ENCODE results near the gene DSCAML1.

The DSCAML1 gene

DNA sequence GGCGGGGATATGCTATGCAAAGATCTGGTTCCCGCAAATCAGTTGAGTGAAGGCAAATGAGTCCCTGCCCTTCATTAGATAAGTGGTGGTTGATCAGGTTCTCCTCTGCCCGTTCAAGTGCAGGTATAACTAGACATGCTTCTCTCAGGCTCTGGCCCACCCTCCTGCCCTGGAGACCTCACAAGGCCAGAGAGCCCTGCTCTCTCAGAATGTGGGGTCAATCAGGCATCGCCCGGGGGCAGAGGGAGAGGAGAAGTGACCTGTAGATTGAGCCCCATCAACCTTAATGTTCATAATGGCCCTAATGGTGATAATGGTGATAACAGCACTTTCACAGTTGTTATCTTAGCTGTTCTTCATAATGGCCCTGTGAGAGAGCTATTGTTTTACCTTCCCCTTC, 224.3 kb downstream of the DSCAML1 start:
- no peak for DNase-seq

DNA sequence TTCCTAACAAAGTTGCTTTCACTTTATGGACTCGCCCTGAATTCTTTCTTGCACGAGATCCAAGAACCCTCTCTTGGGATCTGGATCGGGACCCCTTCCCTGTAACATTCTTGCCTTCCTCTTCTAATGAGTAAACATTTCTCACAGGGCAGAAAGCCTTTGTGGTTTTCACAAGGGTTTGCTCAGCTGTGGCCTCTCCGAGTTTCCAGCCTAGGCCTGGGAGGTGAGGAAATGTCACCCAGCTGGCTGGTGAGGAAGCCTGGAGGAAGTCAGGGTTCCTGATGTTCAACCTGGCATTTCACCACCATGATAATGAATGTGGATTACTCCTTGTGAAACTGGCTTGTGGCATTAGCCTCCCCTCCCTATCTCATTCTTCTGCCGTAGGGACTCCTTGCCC, 224.9 kb downstream of the DSCAML1 start:
- DNase-seq = no peak

DNA sequence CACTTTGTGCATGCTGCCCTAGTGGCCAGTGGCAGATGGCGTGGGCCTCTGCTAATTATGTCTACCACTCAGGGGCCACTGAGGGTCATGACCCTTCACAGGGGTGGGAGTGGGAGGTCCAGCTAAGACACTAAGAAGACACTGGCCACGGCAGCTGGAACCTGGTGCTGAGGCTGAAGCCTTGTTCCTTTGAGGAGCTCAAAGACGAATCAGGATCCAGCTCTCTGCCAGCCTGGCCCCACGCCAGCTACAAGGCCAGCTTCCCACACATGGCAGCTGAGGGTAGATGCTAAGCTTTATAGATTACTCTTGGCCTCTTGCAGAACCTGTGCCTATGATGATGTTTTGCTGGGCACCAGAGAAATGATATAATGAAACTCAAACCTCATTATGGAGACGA, 226.3 kb downstream of the DSCAML1 start:
- no peak for DNase-seq

DNA sequence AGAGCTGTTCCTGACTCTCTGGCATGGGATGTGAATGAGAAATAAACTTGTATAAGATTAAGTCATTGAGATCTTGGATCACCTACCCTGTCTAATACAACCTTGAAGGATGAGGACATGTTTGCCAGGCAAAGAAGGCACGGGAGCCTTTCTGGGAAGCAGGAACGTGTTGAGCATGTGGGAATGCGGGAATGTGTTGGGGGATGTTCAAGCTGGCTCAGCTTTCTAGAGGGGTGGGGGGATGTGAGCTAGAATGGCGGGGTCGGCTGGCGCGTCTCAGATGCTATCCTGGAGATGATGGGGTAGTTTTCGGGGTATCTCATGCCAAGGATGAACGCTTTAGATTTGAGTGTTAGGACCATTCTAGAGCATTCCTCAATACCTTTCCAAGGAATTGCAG, 227.1 kb downstream of the DSCAML1 start:
- no peak for DNase-seq

DNA sequence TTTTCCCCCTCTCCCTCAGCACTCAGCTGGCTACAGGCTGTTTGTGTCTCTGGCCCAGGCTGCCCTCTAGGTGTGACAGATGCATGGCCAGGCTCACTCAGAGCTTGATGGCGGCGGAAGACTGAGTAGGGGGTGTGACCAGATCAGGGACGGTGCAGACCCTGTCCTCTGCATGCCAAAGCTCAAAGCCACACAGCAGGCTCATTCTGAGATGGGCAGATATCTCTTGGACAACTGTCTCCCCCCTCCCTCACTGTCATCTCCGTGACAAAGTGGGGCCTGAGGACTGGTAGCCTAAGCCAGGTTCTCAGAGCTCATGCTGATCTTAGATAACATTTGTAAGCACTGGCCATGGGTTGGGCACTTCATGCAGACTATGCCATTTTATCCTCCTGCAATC, 231.3 kb downstream of the DSCAML1 start:
- DNase-seq = no peak

DNA sequence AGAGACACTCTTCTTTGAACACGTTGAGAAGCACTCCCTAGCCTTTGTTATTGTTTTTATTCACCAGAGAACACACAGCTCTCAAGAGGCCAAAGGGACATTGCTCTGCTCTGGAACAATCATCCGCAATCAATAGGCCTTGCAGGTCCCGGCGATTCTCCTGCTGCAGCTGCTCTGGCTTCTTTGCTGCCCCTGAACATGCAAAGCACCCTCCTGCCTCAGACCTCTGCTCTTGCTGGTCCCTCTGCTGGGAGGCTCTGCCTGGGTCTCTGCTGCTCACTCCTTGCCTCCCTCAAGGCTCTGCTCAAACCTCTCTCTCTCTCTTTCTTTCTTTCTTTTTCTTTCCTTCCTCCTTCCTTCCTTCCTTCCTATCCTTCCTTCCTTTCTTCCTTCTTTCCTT, 232.7 kb downstream of the DSCAML1 start:
- no peak for DNase-seq

DNA sequence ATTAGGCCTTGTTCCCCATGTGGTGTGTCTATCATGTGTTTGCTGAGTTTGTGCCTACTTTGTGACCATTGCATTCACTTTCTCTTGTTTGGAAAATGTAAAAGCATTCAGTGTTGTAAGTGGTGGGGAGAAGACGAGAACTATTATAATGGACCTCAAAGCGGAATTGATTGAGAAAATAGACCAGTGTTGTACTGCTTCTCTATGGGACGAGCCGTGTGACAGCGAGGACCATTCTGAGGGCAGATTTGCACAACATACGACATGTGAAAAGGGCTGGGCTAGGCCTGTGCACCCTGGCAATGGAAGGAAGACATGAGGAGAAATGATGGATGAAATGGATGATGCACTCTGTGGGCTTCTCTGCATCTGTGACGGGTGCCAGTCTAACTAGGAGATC, 233.5 kb downstream of the DSCAML1 start:
- DNase-seq = no peak

DNA sequence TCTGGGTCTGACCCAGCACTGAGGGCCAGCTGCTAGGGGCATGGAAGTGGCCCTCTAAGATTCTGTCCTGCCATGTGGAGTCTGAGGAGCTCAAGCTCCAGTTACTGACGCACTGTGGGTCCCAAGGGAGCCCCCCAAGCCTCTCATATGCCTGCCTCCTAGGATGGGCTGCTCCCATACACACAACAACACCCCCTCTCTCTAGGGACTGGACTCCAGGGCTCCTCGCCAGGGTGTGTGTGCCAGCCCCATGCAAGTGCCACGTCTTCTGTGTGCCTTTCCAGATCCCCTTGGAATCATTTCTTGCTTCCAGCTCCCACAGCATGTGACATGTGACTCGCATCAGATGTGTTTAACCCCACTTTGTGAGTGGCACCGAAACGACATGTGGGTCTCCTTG, 234.9 kb downstream of the DSCAML1 start:
- DNase-seq = no peak

DNA sequence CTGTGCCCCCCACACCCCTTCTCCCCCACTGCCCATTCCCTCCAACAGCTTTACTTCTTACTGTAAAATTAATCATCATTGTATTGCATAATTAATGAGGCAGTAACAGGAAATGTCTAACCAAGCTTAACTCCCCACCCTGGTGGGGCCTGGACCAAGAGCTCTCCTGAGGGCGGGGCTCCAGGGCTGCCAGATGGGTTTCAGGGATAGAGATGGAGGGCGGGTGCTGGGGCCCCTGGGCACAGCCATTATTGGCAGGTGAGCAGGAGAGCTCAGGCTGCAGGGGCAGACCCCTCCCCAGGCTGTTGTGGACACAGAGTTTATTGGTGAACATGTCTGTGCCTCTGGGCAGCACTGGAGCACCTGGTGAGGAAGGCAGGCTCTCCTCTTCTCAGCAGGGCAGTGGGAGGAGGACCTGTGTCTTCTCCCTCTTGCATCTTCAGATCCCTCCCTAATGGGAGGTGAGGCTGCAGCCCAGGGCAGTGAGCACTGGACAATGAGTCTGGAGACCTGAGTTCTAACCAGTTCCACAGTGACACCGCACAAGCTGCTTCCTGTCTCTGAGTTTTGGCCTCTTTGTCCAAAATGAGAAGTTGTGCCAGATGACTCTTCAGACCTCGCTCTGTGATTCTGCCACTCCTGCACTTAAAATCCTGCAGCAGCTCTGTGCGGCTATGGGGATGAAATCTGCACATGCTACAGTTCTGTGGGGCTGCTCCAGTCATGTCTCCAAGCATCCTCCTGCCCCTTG, 236.1 kb downstream of the DSCAML1 start:
- DNase-seq = no peak

DNA sequence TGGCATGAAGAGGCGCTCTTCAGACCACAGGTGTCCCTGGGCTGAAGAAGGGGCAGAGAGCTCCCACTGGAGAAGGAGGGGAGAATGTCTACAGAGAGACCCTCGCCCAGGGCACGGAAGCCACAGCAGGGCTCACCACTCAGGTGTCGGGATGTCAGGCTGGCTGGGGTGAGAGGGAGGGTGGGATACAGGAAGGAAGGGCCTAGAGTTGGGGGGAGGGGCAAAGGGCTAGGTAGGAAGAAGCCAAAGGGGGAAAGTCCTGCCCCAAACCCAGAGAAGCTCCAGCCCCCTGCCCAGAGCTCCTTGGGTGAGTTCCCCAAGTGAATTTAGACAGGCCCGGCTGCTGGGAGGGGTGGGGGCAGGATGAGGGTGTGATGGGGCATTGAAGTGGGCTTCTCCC, 237.3 kb downstream of the DSCAML1 start:
- DNase-seq = no peak

DNA sequence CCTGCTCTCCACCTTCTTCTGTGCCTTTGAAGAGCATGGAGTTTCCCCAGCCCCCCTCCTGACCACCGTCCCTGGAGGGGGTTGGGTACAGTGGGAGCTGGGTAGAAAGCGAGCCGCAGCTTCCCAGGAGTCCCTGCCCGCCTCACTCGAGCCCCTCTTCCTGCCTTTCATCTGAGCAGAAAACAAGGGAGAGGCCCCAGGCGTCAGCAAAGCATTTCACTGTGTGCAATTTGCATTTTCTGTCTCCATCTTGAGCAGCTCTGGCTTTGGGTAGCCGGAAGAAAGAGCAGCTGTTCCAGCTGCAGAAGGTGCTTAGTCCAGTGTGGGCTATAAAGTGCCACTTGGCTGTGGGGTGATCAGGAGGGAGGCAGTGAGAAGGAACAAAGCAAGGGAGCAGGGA, 239.7 kb downstream of the DSCAML1 start:
- DNase-seq = no peak

DNA sequence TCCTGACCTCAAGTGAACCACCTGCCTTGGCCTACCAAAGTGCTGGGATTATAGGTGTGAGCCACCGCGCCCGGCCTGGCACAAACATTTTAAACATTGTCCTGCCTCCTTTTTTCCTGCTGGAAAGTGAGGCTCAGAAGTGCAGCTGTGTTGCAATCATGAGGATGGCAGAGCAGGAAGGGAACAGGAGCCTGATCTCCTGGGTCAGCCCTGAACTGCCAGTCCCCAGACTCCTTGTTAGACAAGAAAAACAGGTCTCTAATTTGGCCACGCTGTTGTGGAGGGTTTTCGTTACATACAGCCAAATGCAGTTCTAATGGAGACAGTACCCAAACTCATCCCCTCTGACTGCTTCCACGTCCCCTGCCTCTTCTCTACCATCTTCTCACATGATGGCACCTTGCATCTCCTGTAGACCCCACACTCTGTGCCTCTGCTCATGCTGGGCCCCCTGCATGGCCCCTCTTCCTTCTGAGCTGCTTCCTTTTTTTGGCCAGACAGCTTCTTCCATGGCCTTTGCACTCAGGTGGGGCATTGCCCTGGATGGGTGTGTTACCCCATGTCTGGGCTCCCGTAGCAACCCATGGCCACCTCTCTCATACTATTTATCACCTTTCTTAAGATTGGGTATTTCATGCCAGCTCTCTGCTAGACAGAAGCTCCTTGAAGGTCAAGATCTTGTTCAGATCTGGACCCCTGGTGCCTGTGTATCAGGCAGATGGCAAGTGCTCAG, 242.2 kb downstream of the DSCAML1 start:
- DNase-seq = no peak

DNA sequence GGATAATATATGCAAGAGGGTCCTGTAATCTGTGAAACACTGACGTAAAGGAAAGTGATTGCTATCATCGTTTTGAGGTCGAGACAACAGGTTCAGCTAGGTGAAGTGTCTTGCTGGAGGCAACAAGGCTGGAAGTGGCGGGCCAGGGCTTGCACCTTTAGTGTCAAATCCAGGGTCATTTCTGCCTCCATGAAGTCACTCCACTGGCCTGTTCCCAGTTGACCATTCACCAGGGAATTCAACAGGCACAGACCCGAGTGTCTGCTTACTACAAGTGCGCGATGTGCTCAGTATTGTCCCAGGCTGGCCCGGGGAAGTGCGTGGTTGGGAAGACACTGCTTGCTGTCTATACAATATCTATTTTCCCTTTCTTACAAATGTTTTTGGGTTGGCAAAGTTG, 244.4 kb downstream of the DSCAML1 start:
- DNase-seq = no peak

DNA sequence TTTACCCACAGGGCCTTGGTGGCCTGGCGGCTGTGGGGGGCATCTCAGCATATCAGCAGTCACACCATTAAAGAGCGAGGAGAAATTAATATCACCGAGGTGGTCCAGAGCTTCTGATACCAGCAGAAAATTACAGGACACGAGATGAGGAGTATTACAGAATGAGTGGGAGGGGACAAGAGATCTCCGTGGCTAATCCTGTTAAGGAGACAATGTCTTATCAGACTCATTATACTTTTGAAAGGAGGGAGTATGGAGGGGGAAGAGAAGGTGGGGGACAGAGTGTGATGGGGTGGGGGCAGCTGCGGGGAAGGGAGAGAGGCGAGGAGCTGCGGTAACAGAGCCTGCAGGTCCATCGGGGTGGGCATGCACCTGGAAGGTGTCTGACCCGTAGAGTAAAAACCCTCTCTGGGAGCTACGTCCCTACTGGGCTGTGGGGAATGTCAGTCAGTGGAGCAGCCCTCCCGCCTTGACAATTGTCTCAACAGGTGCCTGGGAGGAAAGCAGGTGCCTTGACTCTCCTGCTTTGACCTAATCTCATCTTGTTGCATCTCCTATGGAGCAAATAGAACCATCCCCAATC, 245.2 kb downstream of the DSCAML1 start:
- DNase-seq = no peak

DNA sequence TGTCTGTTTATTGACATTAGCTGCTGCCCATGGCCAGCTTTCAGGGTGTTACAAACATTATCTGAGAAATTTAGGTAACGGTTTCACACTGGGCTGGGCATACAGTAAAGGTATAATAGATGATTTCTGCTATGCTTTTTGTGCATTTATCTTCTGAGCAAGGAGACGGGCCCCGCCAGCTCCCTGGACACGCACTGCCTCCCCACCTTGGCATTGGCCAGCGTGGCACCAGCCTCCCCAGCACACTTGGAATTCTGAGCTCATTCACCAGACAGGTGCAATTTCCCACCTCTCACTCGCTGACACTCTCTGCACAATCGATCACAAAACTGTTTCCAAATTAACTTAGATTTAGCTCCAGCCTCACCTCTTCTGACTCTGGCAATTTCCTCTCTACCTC, 246.6 kb downstream of the DSCAML1 start:
- no peak for DNase-seq

DNA sequence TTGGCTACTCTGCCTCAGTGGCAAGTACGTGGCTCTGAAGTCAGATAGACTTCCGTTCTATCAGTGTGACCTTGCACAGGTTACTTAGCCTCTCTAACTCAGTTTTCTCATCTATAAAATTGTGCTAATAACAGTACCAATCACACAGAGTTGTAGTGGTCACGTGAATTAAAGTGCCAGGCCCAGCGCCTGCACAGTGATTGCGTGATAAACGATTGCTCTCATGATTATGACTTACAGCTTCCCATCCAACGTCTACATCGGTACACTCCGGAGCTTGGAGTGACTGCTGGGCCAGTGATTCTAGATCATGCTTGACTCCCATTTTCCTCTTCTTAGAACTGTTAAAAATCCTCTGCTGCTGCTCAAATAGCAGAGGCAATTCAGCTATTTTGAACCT, 247.6 kb downstream of the DSCAML1 start:
- no peak for DNase-seq

DNA sequence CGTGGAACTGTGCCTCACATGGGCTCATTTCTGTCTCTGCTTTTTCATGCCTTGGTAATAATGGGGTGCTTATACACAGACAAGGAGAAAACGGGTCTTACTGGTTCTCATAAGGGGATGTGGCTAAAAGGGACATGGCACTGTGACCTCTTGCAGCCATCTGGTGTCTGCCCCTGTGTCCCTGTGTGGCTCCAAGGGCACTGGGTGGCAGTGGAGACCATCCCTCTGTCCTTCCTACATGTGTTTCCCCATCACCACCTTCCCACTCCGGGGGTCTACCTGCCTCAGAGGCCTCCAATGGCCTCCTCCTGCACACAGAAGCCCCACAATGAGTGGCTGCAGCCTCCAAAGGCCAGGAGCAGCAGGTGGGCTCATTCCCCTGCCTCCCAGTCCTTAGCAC, 248.1 kb downstream of the DSCAML1 start:
- no peak for DNase-seq

DNA sequence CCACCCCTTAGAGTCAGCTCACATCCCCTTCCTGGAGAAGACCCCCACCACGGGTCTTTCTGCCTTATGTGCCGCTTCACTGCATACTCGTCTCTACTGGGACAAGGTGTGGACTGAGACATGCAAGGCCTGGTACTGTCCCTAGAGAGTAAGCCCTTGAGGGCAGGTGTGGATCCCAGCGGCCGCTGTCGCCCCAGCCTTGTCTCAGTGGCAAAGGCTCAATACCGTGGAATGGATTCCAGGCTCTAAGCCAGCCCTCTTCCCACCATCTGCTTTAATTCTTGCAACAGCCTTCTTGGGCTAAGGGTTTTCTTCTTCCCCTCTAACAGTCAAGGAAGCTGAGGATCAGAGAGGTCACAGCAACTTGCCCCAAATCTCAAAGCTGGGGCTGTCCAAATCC, 249.1 kb downstream of the DSCAML1 start:
- no peak for DNase-seq

DNA sequence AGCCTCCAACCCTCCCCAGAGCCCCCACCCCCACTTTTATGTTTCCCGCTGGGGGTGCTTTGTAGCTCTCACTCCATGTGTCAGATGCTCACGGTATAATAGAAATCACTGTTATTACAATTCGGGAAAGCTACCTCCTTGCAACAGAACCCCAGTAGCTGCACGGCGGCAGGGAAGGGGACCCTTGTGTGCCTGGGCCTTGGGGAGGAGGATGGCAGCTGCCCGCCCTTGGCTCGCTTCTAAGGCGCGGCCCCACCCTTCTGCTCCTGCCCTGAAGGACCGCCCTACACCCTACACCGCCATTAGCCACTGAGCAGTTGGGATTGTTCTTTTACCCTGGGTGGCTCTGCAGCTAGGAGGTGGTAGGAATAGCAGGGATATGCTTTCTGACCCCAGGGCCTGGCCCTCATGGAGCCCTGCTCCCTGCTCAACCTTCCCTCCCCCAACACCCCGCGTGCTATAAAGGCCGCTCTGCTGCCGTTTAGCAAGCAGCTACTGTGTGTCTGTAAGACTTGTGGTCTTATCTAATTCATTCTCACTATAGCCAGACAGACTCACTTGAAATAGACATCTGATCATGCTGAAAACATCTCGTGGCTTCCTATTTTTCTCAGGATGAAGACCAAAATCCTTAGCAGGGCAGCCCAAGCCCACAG, 249.7 kb downstream of the DSCAML1 start:
- DNase-seq = no peak

DNA sequence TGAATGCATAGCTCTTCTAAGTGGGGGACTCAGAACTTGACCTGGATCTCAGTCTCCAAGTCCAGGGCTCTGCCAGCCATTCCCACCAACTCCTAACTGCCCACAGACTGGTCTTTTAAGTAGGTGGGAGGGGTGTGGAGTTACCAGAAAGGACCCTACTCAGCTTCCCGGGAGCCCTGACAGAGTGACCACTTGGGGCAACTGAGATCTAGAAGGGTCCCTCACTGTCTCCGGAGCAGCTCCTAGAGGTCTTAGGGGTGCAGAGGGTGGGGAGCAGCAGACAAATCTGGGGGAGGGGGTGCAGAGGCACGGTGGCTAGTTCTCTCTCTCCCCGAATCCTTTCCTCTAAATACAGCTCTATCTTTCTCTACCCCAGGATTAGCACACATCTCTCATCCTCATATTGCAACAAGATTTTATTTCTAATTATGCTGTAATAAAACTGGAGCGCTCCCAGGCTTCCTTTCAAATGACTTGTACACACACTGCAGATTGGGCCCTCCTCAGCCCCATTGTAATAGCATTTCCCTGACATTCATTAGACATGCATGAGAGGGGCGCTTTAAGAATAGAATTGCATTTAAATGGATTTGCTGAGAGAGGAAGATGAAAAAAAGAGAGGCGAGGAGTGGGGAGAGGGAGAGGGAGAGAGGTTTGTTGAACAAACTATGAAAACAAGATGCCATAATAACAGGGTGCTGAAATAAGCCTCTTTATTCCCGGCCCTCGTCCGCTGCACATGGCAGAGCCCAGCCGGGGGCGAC, 250.4 kb downstream of the DSCAML1 start:
- DNase-seq = no peak

DNA sequence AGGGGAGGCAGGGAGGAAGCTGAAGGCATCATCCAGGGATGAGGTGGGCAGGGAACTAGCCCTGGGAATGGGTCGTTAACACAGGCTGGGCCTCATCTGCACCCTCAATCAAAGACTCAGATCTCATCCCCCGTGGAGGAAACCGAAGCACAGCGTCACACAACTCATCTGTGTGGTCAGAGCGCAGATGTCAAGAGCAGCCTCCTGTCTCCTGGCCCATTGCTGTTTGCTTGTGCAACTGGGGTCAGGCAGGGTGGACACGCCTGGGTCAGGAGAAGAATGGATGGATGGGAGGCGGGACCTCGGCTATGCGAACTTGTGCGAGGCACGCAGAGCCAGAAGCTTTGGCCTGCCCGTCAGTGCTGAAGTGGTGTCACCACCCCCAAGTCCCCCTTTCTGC, 251.3 kb downstream of the DSCAML1 start:
- no peak for DNase-seq

DNA sequence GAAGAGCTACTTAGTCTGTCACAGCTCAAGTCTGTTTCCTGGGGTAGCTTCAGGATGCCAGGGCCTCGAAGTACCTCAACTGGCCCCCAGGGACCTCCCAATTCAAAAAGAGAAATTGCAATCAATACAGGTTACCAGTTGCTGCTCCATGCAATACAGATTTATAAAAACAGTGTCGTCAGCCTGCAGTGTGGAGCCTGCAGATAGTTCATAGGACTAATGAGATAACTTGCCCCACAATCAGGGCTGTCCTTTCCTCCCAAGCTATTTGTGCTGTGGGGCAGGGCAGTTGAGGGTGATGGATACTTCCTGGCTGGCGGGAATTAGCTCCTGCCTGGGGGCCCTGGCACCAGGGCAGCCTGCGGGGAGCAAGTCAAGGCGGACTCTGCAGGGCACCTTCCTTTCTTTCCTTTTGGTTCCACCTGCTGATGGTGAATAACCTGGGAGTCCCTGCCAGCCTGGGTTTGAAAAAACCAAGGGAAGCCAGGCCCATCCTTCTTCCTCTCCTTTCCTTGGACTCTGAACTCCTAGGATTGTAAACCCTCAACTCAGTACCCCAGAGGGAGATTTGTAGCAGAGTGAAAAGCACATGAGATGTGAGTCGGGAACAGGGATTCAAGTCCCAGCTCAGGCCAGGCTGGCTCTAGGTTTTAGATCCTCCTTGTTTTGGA, 252.8 kb downstream of the DSCAML1 start:
- DNase-seq = no peak

DNA sequence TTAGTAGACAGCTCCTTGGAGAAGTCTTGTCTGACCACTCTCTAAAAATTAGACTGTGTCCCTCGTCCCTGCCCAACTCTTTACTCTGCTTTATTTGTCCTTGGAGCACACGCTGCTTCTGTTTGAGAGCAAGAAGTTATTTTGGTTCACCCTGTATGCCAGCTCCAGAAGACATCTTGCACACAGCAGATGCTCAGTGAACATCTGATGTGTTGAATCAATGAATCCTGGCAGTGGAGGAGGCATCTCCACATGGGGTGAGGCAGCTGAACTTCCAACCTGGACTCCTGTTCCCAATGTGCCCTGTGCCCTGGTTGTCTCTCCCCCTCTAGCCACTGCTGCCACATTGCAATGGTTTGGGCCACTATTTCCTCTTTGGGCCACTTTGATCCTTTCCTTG, 255.8 kb downstream of the DSCAML1 start:
- no peak for DNase-seq

Measured in activated CD4-positive, alpha-beta T cell treated with anti-CD3 and anti-CD28 coated beads, Interleukin-2, amount 50 U/mL, for 16 hours (primary cell).